Measurements from ENCODE around the gene GALNT4.

GALNT4 gene

DNA sequence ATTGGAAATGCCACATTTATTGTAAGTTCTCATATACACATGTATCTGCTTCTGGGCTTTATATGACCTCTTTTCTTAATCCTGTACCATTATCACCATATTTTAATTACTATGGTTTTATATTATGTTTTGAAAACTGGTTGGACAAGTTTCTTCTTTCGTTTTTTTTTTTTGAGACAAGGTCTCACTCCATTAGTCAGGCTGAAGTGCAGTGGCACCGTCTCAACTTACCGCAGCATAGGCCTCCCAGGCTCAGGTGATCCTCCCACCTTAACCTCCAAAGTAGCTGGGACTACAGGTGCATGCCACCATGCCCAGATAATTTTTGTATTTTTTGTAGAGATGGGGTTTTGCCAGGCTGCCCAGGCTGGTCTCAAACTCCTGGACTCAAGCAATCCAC, 44.6 kb downstream of the GALNT4 start:
- H3K4me3 ChIP-seq (ENCODE audit: low read length): no peak overlapping the region
- H3K27me3 ChIP-seq (ENCODE audit: control insufficient read depth, low read length): no peaks in the 10 kb centered on the region
- H3K79me2 ChIP-seq (ENCODE audit: control insufficient read depth, low read length): no peaks in the 10 kb centered on the region
- H3K9me3 ChIP-seq (ENCODE audit: control insufficient read depth, insufficient read depth, low read length): no peaks in the 10 kb centered on the region
- no peaks in the 10 kb centered on the region for H4K20me1 ChIP-seq (ENCODE audit: control insufficient read depth, insufficient read depth, low read depth, low read length)
- no peaks in the 10 kb centered on the region for H3K9me2 ChIP-seq (replicated peaks; ENCODE audit: control insufficient read depth, low read length)
- H3K4me2 ChIP-seq (ENCODE audit: low read length): no peak overlapping the region
- H3K4me1 ChIP-seq (ENCODE audit: control insufficient read depth, low read length): no peaks in the 10 kb centered on the region
- no peaks in the 10 kb centered on the region for H3F3A ChIP-seq (ENCODE audit: control insufficient read depth, insufficient read depth)
- TF ChIP-seq, protein P1, sequence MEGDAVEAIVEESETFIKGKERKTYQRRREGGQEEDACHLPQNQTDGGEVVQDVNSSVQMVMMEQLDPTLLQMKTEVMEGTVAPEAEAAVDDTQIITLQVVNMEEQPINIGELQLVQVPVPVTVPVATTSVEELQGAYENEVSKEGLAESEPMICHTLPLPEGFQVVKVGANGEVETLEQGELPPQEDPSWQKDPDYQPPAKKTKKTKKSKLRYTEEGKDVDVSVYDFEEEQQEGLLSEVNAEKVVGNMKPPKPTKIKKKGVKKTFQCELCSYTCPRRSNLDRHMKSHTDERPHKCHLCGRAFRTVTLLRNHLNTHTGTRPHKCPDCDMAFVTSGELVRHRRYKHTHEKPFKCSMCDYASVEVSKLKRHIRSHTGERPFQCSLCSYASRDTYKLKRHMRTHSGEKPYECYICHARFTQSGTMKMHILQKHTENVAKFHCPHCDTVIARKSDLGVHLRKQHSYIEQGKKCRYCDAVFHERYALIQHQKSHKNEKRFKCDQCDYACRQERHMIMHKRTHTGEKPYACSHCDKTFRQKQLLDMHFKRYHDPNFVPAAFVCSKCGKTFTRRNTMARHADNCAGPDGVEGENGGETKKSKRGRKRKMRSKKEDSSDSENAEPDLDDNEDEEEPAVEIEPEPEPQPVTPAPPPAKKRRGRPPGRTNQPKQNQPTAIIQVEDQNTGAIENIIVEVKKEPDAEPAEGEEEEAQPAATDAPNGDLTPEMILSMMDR (IDR thresholded peaks at IDR 0.05; ENCODE audit: low read depth, low read length, poor library complexity, severe bottlenecking): no peak
- TF ChIP-seq EZH2phosphoT487 (IDR thresholded peaks at IDR 0.05; ENCODE audit: borderline replicate concordance, low read length): no peak
- no peak overlapping the region for H3K27ac ChIP-seq (ENCODE audit: low read depth, low read length)
- no peaks in the 10 kb centered on the region for H3K36me3 ChIP-seq (ENCODE audit: control insufficient read depth, low read length)

DNA sequence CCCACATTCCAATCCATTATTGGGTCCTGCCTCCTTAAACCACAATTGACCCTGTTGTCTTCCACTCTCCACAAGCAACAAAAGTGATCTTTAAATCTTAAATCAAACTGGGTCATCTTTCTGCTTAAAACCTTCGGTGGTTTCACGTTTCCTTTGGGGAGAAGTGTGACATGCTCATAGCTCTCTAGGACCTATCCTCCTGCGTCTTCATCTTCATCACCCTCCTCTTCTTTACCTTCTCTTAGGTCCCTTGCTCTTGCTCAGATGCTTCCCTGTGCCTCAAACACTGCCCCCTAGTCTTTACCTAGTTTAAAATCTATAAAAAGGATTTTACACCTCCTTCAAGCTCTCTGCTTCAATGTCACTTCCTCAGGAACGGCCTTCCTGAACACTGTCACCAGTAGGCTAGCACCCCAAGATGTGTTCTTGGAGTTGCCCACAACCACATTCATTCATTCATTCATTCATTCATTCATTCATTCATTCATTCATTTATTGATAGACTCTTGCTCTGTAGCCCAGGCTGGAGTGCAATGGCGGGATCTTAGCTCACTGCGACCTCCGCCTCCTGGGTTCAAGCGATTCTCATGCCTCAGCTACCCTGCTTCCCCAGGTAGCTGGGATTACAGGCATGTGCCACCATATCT, 46.8 kb downstream of the GALNT4 start:
- no peaks in the 10 kb centered on the region for H4K20me1 ChIP-seq (ENCODE audit: control insufficient read depth, insufficient read depth, low read depth, low read length)
- H3K27ac ChIP-seq (ENCODE audit: low read depth, low read length): no peak overlapping the region
- no peaks in the 10 kb centered on the region for H3F3A ChIP-seq (ENCODE audit: control insufficient read depth, insufficient read depth)
- H3K79me2 ChIP-seq (ENCODE audit: control insufficient read depth, low read length): no peaks in the 10 kb centered on the region
- no peak overlapping the region for H3K4me3 ChIP-seq (ENCODE audit: low read length)
- no peaks in the 10 kb centered on the region for H3K27me3 ChIP-seq (ENCODE audit: control insufficient read depth, low read length)
- no peaks in the 10 kb centered on the region for H3K9me2 ChIP-seq (replicated peaks; ENCODE audit: control insufficient read depth, low read length)
- H3K4me2 ChIP-seq (ENCODE audit: low read length): no peak overlapping the region
- no peaks in the 10 kb centered on the region for H3K4me1 ChIP-seq (ENCODE audit: control insufficient read depth, low read length)
- no peaks in the 10 kb centered on the region for H3K36me3 ChIP-seq (ENCODE audit: control insufficient read depth, low read length)
- TF ChIP-seq, protein P1 (IDR thresholded peaks at IDR 0.05; ENCODE audit: low read depth, low read length, poor library complexity, severe bottlenecking): no peak
- no peak for TF ChIP-seq EZH2phosphoT487 (IDR thresholded peaks at IDR 0.05; ENCODE audit: borderline replicate concordance, low read length)
- no peaks in the 10 kb centered on the region for H3K9me3 ChIP-seq (ENCODE audit: control insufficient read depth, insufficient read depth, low read length)

DNA sequence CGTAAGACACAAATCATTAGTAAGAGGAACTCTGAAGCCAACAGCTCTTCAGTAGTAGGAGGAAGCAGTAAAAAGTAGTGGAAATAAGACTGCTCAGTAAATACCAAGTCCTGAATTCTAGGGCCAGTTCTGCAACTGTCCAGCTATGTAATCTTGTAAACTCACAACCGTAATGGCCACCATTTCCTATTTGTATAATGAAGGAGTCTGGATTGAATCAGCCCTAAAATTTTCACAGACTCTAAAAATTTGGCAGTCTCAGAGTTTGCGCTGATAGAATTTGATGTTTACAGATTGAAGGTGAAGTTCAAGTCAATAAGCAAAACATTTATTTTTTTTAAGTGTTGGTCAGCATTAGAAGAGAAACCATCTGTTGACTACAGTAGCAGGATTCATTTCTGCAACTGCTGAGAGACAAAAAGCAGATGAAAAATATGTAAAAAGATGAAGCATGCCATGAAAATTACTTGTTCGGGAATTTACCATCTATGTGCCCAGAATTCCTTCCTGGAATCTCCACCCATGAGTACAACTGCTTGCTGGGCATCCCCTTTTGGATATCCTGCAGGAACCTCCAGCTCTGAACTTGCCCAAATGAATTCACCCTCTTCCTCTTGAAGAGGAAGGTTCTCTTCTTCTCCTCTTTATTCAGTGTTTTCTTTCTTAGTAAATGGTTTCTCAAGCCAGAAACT, 47.5 kb downstream of the GALNT4 start:
- H3K27me3 ChIP-seq (ENCODE audit: control insufficient read depth, low read length): no peaks in the 10 kb centered on the region
- H3K36me3 ChIP-seq (ENCODE audit: control insufficient read depth, low read length): no peaks in the 10 kb centered on the region
- no peak overlapping the region for H3K4me3 ChIP-seq (ENCODE audit: low read length)
- H3K27ac ChIP-seq (ENCODE audit: low read depth, low read length): no peak overlapping the region
- no peaks in the 10 kb centered on the region for H3K79me2 ChIP-seq (ENCODE audit: control insufficient read depth, low read length)
- no peaks in the 10 kb centered on the region for H3F3A ChIP-seq (ENCODE audit: control insufficient read depth, insufficient read depth)
- no peak for TF ChIP-seq EZH2phosphoT487 (IDR thresholded peaks at IDR 0.05; ENCODE audit: borderline replicate concordance, low read length)
- TF ChIP-seq, protein P1 (IDR thresholded peaks at IDR 0.05; ENCODE audit: low read depth, low read length, poor library complexity, severe bottlenecking): no peak
- H3K9me2 ChIP-seq (replicated peaks; ENCODE audit: control insufficient read depth, low read length): no peaks in the 10 kb centered on the region
- H3K4me2 ChIP-seq (ENCODE audit: low read length): no peak overlapping the region
- no peaks in the 10 kb centered on the region for H3K9me3 ChIP-seq (ENCODE audit: control insufficient read depth, insufficient read depth, low read length)
- H4K20me1 ChIP-seq (ENCODE audit: control insufficient read depth, insufficient read depth, low read depth, low read length): no peaks in the 10 kb centered on the region
- no peaks in the 10 kb centered on the region for H3K4me1 ChIP-seq (ENCODE audit: control insufficient read depth, low read length)
